Thyroid gland (tissue), 4 donors: Measurements from ENCODE around the gene HAP1.

Source experiments
- CTCF ChIP-seq, 6 experiments: fragments of 200-600 bp in 3 of 6; fragments of 450-650 bp in 3 of 6; sonication (generic) in 3 of 6; IDR thresholded peaks; one replicate each; pipeline ENCODE4 v1.5.1; 2016 to 2019; ENCODE audit warnings: antibody characterized with exemption in 6 of 6, mild to moderate bottlenecking in 2 of 6, inconsistent platforms in 1 of 6, moderate library complexity in 1 of 6
- POLR2A ChIP-seq, 2 donors: fragments of 450-650 bp; IDR thresholded peaks; one replicate each; pipeline ENCODE4 v1.6.1; 2017; ENCODE audit warnings: antibody characterized with exemption in 2 of 2, mild to moderate bottlenecking in 2 of 2, moderate library complexity in 1 of 2

- TF ChIP-seq CTCF (IDR thresholded peaks at IDR 0.05) (no peak), POLR2A (IDR thresholded peaks at IDR 0.05) (no peak)
These were observed 23.9 kb downstream of the HAP1 start for GRCh38 chr17:41710472-41711090.
